Left lung (tissue), 10 donors: Measurements from ENCODE around the gene PBX4. TPM values are rescaled to one million over a fixed set of nuclear protein-coding genes. Genes with fewer than 3 reads are reported as not detected.
A peak's percentile ranks its signal among the peaks of the same experiment; 100 is the strongest.

Experiments used
- ATAC-seq: fragments of 200-7000 bp; cut with Tn5 transposase; one replicate; pipeline ENCODE4 v1.9.1; 2020; ENCODE audit warnings: moderate library complexity
- DNase-seq, 4 donors: peaks; one replicate each; pipeline ENCODE4 v3.0.0-alpha.2; 2013 to 2020
- H3K27ac ChIP-seq, 2 donors: fragments of 200-600 bp; sonication (generic) in 1 of 2; one replicate each; pipeline versions ENCODE4 v1.5.0 to v1.8.0; 2020 to 2021
- H3K27me3 ChIP-seq, 2 donors: fragments of 200-600 bp; sonication (generic) in 1 of 2; one replicate each; pipeline versions ENCODE4 v1.5.0 to v1.8.0; 2020 to 2021
- H3K36me3 ChIP-seq, 2 donors: fragments of 200-600 bp; sonication (generic) in 1 of 2; one replicate each; pipeline versions ENCODE4 v1.5.0 to v1.8.0; 2020 to 2021
- H3K4me1 ChIP-seq, 2 donors: fragments of 200-600 bp; one replicate each; pipeline ENCODE4 v1.8.0; 2021
- H3K4me3 ChIP-seq, 2 donors: fragments of 200-600 bp; sonication (generic) in 1 of 2; one replicate each; pipeline versions ENCODE4 v1.5.0 to v1.8.0; 2020 to 2021; ENCODE audit warnings: mild to moderate bottlenecking in 1 of 2
- H3K9me3 ChIP-seq, 2 donors: fragments of 200-600 bp; sonication (generic) in 1 of 2; one replicate each; pipeline versions ENCODE4 v1.5.0 to v1.8.0; 2020 to 2021
- CTCF ChIP-seq, 2 donors: fragments of 200-600 bp; sonication (generic) in 1 of 2; IDR thresholded peaks; one replicate each; pipeline versions ENCODE4 v1.5.0 to v1.8.0; 2021; ENCODE audit warnings: antibody characterized with exemption in 2 of 2
- intact Hi-C, 2 donors: fragments of 100-400 bp; cut with DNase I; formaldehyde crosslinking; loops; one replicate each; pipeline versions ENCODE4 v1.11.2 to v1.14.2; 2022
- polyA plus RNA-seq, 6 donors: library from polyadenylated mRNA; unstranded; fragments of 120-200 nt; gene quantifications; one replicate each; pipeline ENCODE4 v1.2.1, GENCODE V29; 2013; ENCODE audit not compliant: insufficient read length in 6 of 6
- total RNA-seq, 2 donors: library from RNA; stranded (reverse); fragmentation: NEBNext Ultra II Directional; extraction: Animal tissue kit (Norgen Biotek cat#: 25700); gene quantifications; one replicate each; pipeline ENCODE4 v1.2.1, GENCODE V29; 2021
- donor health status: DM: no; HTN: yes; CAD: no.
- donor health status: DM: no; HTN: no; CAD: no.

PBX4 gene
- total and polyA plus RNA-seq, 8 donors = 1.8 to 22.0 (median 16.1) TPM

DNA sequence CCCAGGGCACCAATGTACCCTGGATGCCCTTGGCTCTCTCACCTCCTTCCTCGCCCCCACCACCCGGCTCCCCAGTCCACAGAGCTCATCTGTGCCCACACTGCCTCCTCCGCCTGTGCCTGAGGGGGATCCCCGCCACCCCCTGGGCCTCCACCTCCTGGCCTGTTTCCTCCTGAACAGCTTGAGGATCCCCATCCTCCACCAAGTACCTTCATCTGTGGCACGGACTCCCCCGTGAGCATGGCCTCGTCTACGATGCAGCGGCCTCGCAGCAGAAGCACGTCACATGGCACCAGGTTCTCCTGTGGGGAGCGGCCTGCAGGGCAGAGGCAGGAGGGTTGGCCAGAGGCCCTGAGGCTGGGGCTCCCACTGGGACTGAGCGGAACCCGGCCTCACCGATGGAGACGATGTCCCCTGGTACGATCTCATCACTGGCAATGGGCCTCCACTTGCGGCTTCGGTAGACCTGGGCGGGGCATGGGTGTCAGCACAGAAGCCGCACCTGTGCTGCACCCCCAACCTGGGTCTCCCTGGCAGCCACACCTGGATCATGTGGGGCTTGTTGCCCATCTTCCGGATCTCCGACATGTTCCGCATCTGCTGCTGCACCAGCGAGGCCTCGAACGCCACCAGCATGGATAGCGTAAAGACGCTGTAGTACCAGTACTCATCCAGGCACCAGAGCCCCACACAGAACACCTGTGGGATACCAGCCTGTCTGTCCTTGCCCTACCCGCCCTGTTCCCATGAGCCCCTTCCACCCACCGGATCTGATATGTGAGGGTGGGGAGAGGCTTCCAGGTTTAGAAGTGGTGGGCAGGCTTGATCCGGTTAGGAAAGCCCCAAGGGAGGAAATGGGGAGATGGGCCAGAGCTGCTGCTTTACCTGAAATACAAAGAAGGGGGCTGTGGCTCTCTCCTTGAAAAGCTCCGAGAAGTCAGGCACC is 38.2 kb upstream of the PBX4 start:
- ATAC-seq = no peak
- Histone ChIP-seq H3K4me1 (peaks cover 0 to 10% of the 10 kb centered on the region in 2 donors), H3K9me3 (no peaks in the 10 kb centered on the region), H3K4me3 (no peak overlapping the region), H3K36me3 (peaks cover 0 to 83% of the 10 kb centered on the region in 2 donors), H3K27ac (no peak overlapping the region), H3K27me3 (no peaks in the 10 kb centered on the region)
- DNase-seq = peak in 1 of 4 donors; percentile 60
- intact Hi-C loops = no loop called here
- no peak for TF ChIP-seq CTCF (IDR thresholded peaks at IDR 0.05)

GRCh38 chr19:19655641-19656343 is 37.3 kb upstream of the PBX4 start:
- DNase-seq (peak in 1 of 4 donors; percentile 64), ATAC-seq (no peak)
- intact Hi-C loops = no loop called here
- Histone ChIP-seq H3K36me3 (peaks cover 0 to 92% of the 10 kb centered on the region in 2 donors), H3K9me3 (no peaks in the 10 kb centered on the region), H3K4me1 (peaks cover 0 to under 1% of the 10 kb centered on the region in 2 donors), H3K27me3 (no peaks in the 10 kb centered on the region), H3K27ac (no peak overlapping the region), H3K4me3 (no peak overlapping the region)
- TF ChIP-seq CTCF (IDR thresholded peaks at IDR 0.05) = no peak

DNA sequence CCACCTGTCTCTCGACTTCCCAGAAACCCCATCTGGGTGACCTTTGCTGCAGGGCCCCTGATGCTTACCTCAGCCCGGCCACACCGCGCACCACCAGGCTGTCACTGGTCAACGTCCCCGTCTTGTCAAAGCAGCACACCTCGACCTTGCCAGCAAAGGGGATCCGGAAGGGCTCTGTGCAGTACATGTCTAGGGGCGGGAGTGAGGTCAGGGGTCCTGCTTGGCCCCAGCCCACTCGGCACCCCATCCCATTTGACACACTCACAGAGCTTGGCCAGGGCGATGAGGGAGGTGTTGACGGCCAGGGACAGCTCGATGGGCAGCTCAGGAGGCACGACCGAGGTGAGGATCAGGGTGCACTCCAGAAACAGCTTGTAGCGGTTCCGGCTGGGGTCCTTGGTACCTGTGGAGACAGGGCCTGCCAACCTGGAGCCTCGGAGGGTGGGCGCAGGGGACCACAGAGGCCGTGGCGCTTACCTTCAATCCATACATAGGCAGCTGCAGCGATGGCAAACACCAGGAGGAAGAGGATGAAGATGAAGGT is 36.6 kb upstream of the PBX4 start:
- no peaks in the 10 kb centered on the region for H3K27me3 ChIP-seq
- TF ChIP-seq CTCF (IDR thresholded peaks at IDR 0.05) = no peak
- intact Hi-C loops = no loop called here
- ATAC-seq (no peak), DNase-seq (peak in 1 of 4 donors; percentile 66)
- peaks cover 0 to 99% of the 10 kb centered on the region in 2 donors for H3K36me3 ChIP-seq
- no peak overlapping the region for H3K27ac ChIP-seq
- H3K4me1 ChIP-seq = no peaks in the 10 kb centered on the region
- no peak overlapping the region for H3K4me3 ChIP-seq
- H3K9me3 ChIP-seq = no peaks in the 10 kb centered on the region

DNA sequence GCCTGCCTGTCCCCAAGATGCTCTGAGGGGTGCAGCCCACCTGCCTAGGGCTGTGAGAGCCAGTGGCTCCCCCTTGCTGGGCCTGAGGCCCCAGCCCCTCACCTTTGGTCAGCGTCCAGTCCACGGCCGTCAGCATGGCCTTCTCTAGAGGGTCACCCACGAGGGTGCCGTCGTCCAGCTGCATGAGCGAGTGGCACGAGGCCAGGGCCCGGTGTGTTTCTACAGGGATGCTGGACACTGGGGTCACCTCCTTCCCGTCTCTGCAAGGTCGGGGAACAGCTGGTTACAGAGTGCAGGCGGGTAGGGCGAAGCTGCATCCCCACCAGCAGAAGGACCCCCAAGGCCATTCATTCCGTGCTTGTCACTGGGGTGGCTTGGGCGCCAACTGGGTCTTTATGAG is 36.0 kb upstream of the PBX4 start:
- Histone ChIP-seq H3K27me3 (no peaks in the 10 kb centered on the region), H3K4me3 (no peak overlapping the region), H3K4me1 (no peaks in the 10 kb centered on the region), H3K36me3 (peaks cover 0 to 100% of the 10 kb centered on the region in 2 donors), H3K27ac (no peak overlapping the region), H3K9me3 (no peaks in the 10 kb centered on the region)
- intact Hi-C loops = no loop called here
- ATAC-seq = no peak
- TF ChIP-seq CTCF (IDR thresholded peaks at IDR 0.05) = no peak
- DNase-seq = peak in 1 of 4 donors; percentile 68
